ENCODE data around the gene ABI3. TPM values are rescaled to one million over a fixed set of nuclear protein-coding genes. Genes with fewer than 3 reads are reported as not detected.
"Not testable (repeated sequence)": the region's sequence is repeated elsewhere in the genome, so short reads cannot be mapped to it uniquely, and the experiment has no call there.

Gene ABI3
- polyA plus RNA-seq: 10 to 100 TPM in 1 of 4 donors, 1 to 10 TPM in 3; 2.7 to 18.6 (median 8.7) TPM
- long read RNA-seq, donor 1: 0 reads
- long read RNA-seq, donor 2, partial matches to known transcripts: 0 of 2 reads
- long read RNA-seq, donor 2, other reads (novel, unspliced or antisense): 0 of 2 reads
- long read RNA-seq, donor 3, partial matches to known transcripts: 0 of 2 reads
- long read RNA-seq, donor 3, other reads (novel, unspliced or antisense): 0 of 2 reads
- long read RNA-seq, donor 4: 0 reads
- long read RNA-seq, donor 5, partial matches to known transcripts: 0 of 1 reads
- long read RNA-seq, donor 5, other reads (novel, unspliced or antisense): 0 of 1 reads
- long read RNA-seq, donor 6, partial matches to known transcripts: 0 of 1 reads
- long read RNA-seq, donor 6, other reads (novel, unspliced or antisense): 0 of 1 reads
- long read RNA-seq, donor 7, transcript ABI3-201 (8 exons, 2,109 nt): major isoform, 7 of 7 reads
- long read RNA-seq, donor 7, partial matches to known transcripts: 0 of 7 reads
- long read RNA-seq, donor 7, other reads (novel, unspliced or antisense): 0 of 7 reads
- long read RNA-seq, donor 8: 0 reads
- long read RNA-seq, donor 9, partial matches to known transcripts: 0 of 2 reads
- long read RNA-seq, donor 9, other reads (novel, unspliced or antisense): 0 of 2 reads
- long read RNA-seq, donor 10: 0 reads

GRCh38 chr17:49210158-49211029 is at the start of gene ABI3, which contains the start of gene GNGT2:
TSS of gene ABI3 (plus strand) at chr17:49210707. CDS start at chr17:49210725, 18 bp downstream.
TSS of gene GNGT2 (minus strand) at chr17:49210574. CDS start at chr17:49207422, 3,152 bp downstream.
- 23 to 44% (median 38%) methylated on average over 20 to 22 of the region's 22 CpGs for WGBS, 3 donors
- Histone ChIP-seq H3K27me3 (ENCODE audit: control insufficient read depth in 3 of 3, insufficient read depth in 3 of 3, low read length in 3 of 3) (peaks cover 0 to 10% (median 0%) of the 10 kb centered on the region in 3 donors), H3K27ac (ENCODE audit: low read depth in 1 of 3, low read length in 2 of 3) (peak within 1 kb of the TSS; percentile 20 to 75 (median 32)), H3K4me1 (ENCODE audit: control insufficient read depth in 3 of 3, insufficient read depth in 2 of 3, low read depth in 1 of 3, low read length in 2 of 3) (peaks cover 0 to 4% (median 0%) of the 10 kb centered on the region in 3 donors), H3K4me3 (ENCODE audit: low read depth in 1 of 3, low read length in 3 of 3) (peak within 1 kb of the TSS; percentile 33 to 56 (median 35)), H3K36me3 (ENCODE audit: control insufficient read depth in 3 of 3, insufficient read depth in 2 of 3, low read depth in 1 of 3, low read length in 3 of 3) (no peaks in the 10 kb centered on the region), H3K9me3 (ENCODE audit: control insufficient read depth in 2 of 2, insufficient read depth in 1 of 2, low read depth in 1 of 2, low read length in 1 of 2) (no peaks in the 10 kb centered on the region)
- peak; percentile 30 to 61 for DNase-seq
- FAIRE-seq: no peak

GRCh38 chr17:49162866-49163265 is 47.6 kb upstream of the ABI3 start:
- Histone ChIP-seq H3K27me3 (ENCODE audit: control insufficient read depth in 3 of 3, insufficient read depth in 3 of 3, low read length in 3 of 3) (peaks cover 0 to 9% (median 0%) of the 10 kb centered on the region in 3 donors), H3K36me3 (ENCODE audit: control insufficient read depth in 3 of 3, insufficient read depth in 2 of 3, low read depth in 1 of 3, low read length in 3 of 3) (no peaks in the 10 kb centered on the region), H3K9me3 (ENCODE audit: control insufficient read depth in 2 of 2, insufficient read depth in 1 of 2, low read depth in 1 of 2, low read length in 1 of 2) (no peaks in the 10 kb centered on the region), H3K4me3 (ENCODE audit: low read depth in 1 of 3, low read length in 3 of 3) (no peak overlapping the region), H3K4me1 (ENCODE audit: control insufficient read depth in 3 of 3, insufficient read depth in 2 of 3, low read depth in 1 of 3, low read length in 2 of 3) (no peaks in the 10 kb centered on the region), H3K27ac (ENCODE audit: low read depth in 1 of 3, low read length in 2 of 3) (no peak overlapping the region)
- DNase-seq: no peak
- FAIRE-seq: no peak
- 68 to 80% (median 75%) methylated on average over 4 of the region's 4 CpGs for WGBS, 3 donors

GRCh38 chr17:49165143-49165542 is 45.4 kb upstream of the ABI3 start:
- H3K27ac ChIP-seq (ENCODE audit: low read depth in 1 of 3, low read length in 2 of 3): no peak overlapping the region
- DNase-seq (no peak), FAIRE-seq (no peak)
- no peaks in the 10 kb centered on the region for H3K4me1 ChIP-seq (ENCODE audit: control insufficient read depth in 3 of 3, insufficient read depth in 2 of 3, low read depth in 1 of 3, low read length in 2 of 3)
- no peaks in the 10 kb centered on the region for H3K9me3 ChIP-seq (ENCODE audit: control insufficient read depth in 2 of 2, insufficient read depth in 1 of 2, low read depth in 1 of 2, low read length in 1 of 2)
- no peaks in the 10 kb centered on the region for H3K36me3 ChIP-seq (ENCODE audit: control insufficient read depth in 3 of 3, insufficient read depth in 2 of 3, low read depth in 1 of 3, low read length in 3 of 3)
- H3K27me3 ChIP-seq (ENCODE audit: control insufficient read depth in 3 of 3, insufficient read depth in 3 of 3, low read length in 3 of 3): peaks cover 0 to 20% (median 4%) of the 10 kb centered on the region in 3 donors
- H3K4me3 ChIP-seq (ENCODE audit: low read depth in 1 of 3, low read length in 3 of 3): no peak overlapping the region
- 76 to 91% (median 89%) methylated on average over 2 of the region's 2 CpGs for WGBS, 3 donors

- no peaks in the 10 kb centered on the region for H3K36me3 ChIP-seq (ENCODE audit: control insufficient read depth in 3 of 3, insufficient read depth in 2 of 3, low read depth in 1 of 3, low read length in 3 of 3)
- 68 to 78% (median 77%) methylated on average over 9 of the region's 9 CpGs for WGBS, 3 donors
- peaks cover 0 to 22% (median 4%) of the 10 kb centered on the region in 3 donors for H3K27me3 ChIP-seq (ENCODE audit: control insufficient read depth in 3 of 3, insufficient read depth in 3 of 3, low read length in 3 of 3)
- peaks cover 0 to 7% of the 10 kb centered on the region in 2 donors for H3K9me3 ChIP-seq (ENCODE audit: control insufficient read depth in 2 of 2, insufficient read depth in 1 of 2, low read depth in 1 of 2, low read length in 1 of 2)
- H3K4me3 ChIP-seq (ENCODE audit: low read depth in 1 of 3, low read length in 3 of 3): no peak overlapping the region
- no peak overlapping the region for H3K27ac ChIP-seq (ENCODE audit: low read depth in 1 of 3, low read length in 2 of 3)
- H3K4me1 ChIP-seq (ENCODE audit: control insufficient read depth in 3 of 3, insufficient read depth in 2 of 3, low read depth in 1 of 3, low read length in 2 of 3): no peaks in the 10 kb centered on the region
- DNase-seq: no peak
- FAIRE-seq: no peak
Observed at GRCh38 chr17:49168706-49169105, 41.8 kb upstream of the ABI3 start.

- no peak overlapping the region for H3K4me3 ChIP-seq (ENCODE audit: low read depth in 1 of 3, low read length in 3 of 3)
- 67 to 71% (median 71%) methylated on average over 2 of the region's 2 CpGs for WGBS, 3 donors
- no peaks in the 10 kb centered on the region for H3K36me3 ChIP-seq (ENCODE audit: control insufficient read depth in 3 of 3, insufficient read depth in 2 of 3, low read depth in 1 of 3, low read length in 3 of 3)
- H3K4me1 ChIP-seq (ENCODE audit: control insufficient read depth in 3 of 3, insufficient read depth in 2 of 3, low read depth in 1 of 3, low read length in 2 of 3): no peaks in the 10 kb centered on the region
- FAIRE-seq (no peak), DNase-seq (no peak)
- peaks cover 0 to 8% of the 10 kb centered on the region in 2 donors for H3K9me3 ChIP-seq (ENCODE audit: control insufficient read depth in 2 of 2, insufficient read depth in 1 of 2, low read depth in 1 of 2, low read length in 1 of 2)
- H3K27me3 ChIP-seq (ENCODE audit: control insufficient read depth in 3 of 3, insufficient read depth in 3 of 3, low read length in 3 of 3): peaks cover 0 to 16% (median 4%) of the 10 kb centered on the region in 3 donors
- H3K27ac ChIP-seq (ENCODE audit: low read depth in 1 of 3, low read length in 2 of 3): no peak overlapping the region
Observed at GRCh38 chr17:49170216-49170615, 40.3 kb upstream of the ABI3 start.

GRCh38 chr17:49170711-49171110 is 39.8 kb upstream of the ABI3 start:
- Histone ChIP-seq H3K9me3 (ENCODE audit: control insufficient read depth in 2 of 2, insufficient read depth in 1 of 2, low read depth in 1 of 2, low read length in 1 of 2) (peaks cover 0 to 13% of the 10 kb centered on the region in 2 donors), H3K27me3 (ENCODE audit: control insufficient read depth in 3 of 3, insufficient read depth in 3 of 3, low read length in 3 of 3) (peaks cover 0 to 16% (median 4%) of the 10 kb centered on the region in 3 donors)
- not testable (repeated sequence) for DNase-seq; H3K4me3 ChIP-seq (ENCODE audit: low read depth in 1 of 3, low read length in 3 of 3); H3K36me3 ChIP-seq (ENCODE audit: control insufficient read depth in 3 of 3, insufficient read depth in 2 of 3, low read depth in 1 of 3, low read length in 3 of 3); FAIRE-seq; H3K27ac ChIP-seq (ENCODE audit: low read depth in 1 of 3, low read length in 2 of 3); H3K4me1 ChIP-seq (ENCODE audit: control insufficient read depth in 3 of 3, insufficient read depth in 2 of 3, low read depth in 1 of 3, low read length in 2 of 3)
- WGBS, 3 donors: 67 to 76% (median 75%) methylated on average over 3 of the region's 3 CpGs

- H3K9me3 ChIP-seq (ENCODE audit: control insufficient read depth in 2 of 2, insufficient read depth in 1 of 2, low read depth in 1 of 2, low read length in 1 of 2): peaks cover 2 to 31% of the 10 kb centered on the region in 2 donors
- not testable (repeated sequence) for H3K4me3 ChIP-seq (ENCODE audit: low read depth in 1 of 3, low read length in 3 of 3); H3K36me3 ChIP-seq (ENCODE audit: control insufficient read depth in 3 of 3, insufficient read depth in 2 of 3, low read depth in 1 of 3, low read length in 3 of 3); DNase-seq; FAIRE-seq; H3K27me3 ChIP-seq (ENCODE audit: control insufficient read depth in 3 of 3, insufficient read depth in 3 of 3, low read length in 3 of 3); H3K27ac ChIP-seq (ENCODE audit: low read depth in 1 of 3, low read length in 2 of 3); H3K4me1 ChIP-seq (ENCODE audit: control insufficient read depth in 3 of 3, insufficient read depth in 2 of 3, low read depth in 1 of 3, low read length in 2 of 3)
- WGBS, 3 donors: 87 to 88% (median 88%) methylated on average over 11 of the region's 11 CpGs
Observed at GRCh38 chr17:49175978-49176377, 34.5 kb upstream of the ABI3 start.

- FAIRE-seq: no peak
- H3K27me3 ChIP-seq (ENCODE audit: control insufficient read depth in 3 of 3, insufficient read depth in 3 of 3, low read length in 3 of 3): no peaks in the 10 kb centered on the region
- no peaks in the 10 kb centered on the region for H3K4me1 ChIP-seq (ENCODE audit: control insufficient read depth in 3 of 3, insufficient read depth in 2 of 3, low read depth in 1 of 3, low read length in 2 of 3)
- H3K27ac ChIP-seq (ENCODE audit: low read depth in 1 of 3, low read length in 2 of 3): no peak overlapping the region
- no peaks in the 10 kb centered on the region for H3K36me3 ChIP-seq (ENCODE audit: control insufficient read depth in 3 of 3, insufficient read depth in 2 of 3, low read depth in 1 of 3, low read length in 3 of 3)
- 8 to 19% (median 13%) methylated on average over 5 of the region's 5 CpGs for WGBS, 3 donors
- no peak overlapping the region for H3K4me3 ChIP-seq (ENCODE audit: low read depth in 1 of 3, low read length in 3 of 3)
- DNase-seq: peak; percentile 53 to 60
- H3K9me3 ChIP-seq (ENCODE audit: control insufficient read depth in 2 of 2, insufficient read depth in 1 of 2, low read depth in 1 of 2, low read length in 1 of 2): peaks cover 3 to 52% of the 10 kb centered on the region in 2 donors
Observed at GRCh38 chr17:49180303-49180702, 30.2 kb upstream of the ABI3 start.

Measured in small intestine (tissue), 16 donors.